ENCODE measurements around the gene ERCC6L.

The ERCC6L gene

DNA sequence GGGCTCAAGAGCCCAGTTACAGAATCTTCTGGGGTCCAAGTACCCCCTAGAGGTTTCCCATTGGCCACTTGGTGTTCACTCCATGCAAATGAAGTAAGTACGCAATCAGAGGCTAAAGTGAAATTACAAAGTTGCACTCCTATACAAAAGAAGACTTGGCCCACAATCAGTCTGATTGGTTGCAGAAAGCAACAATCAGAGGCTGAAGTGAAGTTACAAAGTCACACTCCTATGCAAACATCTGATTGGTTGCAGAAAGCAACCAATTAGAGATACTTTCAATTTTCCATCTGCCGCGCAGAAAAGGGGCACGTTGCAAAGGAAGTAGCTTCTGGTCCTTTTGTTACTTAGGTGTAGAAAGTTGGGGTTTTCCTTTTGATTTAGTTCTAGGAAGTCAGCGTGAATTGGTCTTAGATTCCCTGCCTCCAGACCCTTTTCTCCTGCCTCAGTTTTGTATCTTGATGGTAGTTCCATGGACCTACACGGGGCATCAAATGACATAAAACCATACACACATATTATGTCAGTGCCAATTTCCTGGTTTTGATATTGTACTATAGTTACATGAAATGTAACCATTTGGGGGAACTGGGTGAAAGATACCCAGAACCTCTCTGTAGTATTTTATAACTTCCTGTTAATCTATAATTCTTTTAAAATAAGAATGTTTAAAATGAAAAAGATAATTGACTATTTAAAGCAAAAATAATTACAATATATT lies 69.7 kb downstream of the ERCC6L start:
- no peaks in the 10 kb centered on the region for H3K36me3 ChIP-seq (ENCODE audit: control insufficient read depth, insufficient read depth, low read length)
- no CpG with 5 or more reads among the region's 6 CpGs for WGBS, 2 experiments (ENCODE audit: insufficient coverage in 2 of 2)
- no peaks in the 10 kb centered on the region for H3K9me3 ChIP-seq (ENCODE audit: control insufficient read depth, low read length)
- no peak overlapping the region for H3K27ac ChIP-seq (ENCODE audit: low read depth, low read length, severe bottlenecking)
- no peaks in the 10 kb centered on the region for H3K4me1 ChIP-seq (ENCODE audit: control insufficient read depth, insufficient read depth, low read length, poor library complexity, severe bottlenecking)
- no peak overlapping the region for H3K4me3 ChIP-seq (ENCODE audit: extremely low read depth, insufficient read depth, low read length, poor library complexity, severe bottlenecking)

- Histone ChIP-seq H3K4me3 (ENCODE audit: extremely low read depth, insufficient read depth, low read length, poor library complexity, severe bottlenecking) (no peak overlapping the region), H3K9me3 (ENCODE audit: control insufficient read depth, low read length) (no peaks in the 10 kb centered on the region), H3K36me3 (ENCODE audit: control insufficient read depth, insufficient read depth, low read length) (no peaks in the 10 kb centered on the region), H3K4me1 (ENCODE audit: control insufficient read depth, insufficient read depth, low read length, poor library complexity, severe bottlenecking) (no peaks in the 10 kb centered on the region), H3K27ac (ENCODE audit: low read depth, low read length, severe bottlenecking) (no peak overlapping the region)
- no CpG with 5 or more reads among the region's 4 CpGs for WGBS, 2 experiments (ENCODE audit: insufficient coverage in 2 of 2)
Observed at GRCh38 chrX:72165551-72165950, 73.3 kb downstream of the ERCC6L start.

DNA sequence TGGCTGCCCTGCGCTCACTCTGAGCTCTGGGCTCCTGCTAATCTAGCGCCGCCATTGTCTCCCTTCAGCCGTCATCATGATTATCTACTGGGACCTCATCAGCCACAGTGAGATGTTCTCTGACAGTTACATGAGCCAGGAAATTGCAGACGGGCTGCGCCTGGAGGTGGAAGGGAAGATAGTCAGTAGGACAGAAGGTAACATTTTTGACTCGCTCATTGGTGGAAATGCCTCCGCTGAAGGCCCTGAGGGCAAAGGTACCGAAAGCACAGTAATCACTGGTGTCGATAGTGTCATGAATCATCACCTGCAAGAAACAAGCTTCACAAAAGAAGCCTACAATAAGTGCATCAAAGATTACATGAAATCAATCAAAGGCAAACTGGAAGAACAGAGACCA lies 79.1 kb downstream of the ERCC6L start:
- 94% methylated on average over 3 of the region's 10 CpGs; no CpG with 5 or more reads in 1 of the 2 experiments for WGBS, 2 experiments (ENCODE audit: insufficient coverage in 2 of 2)
- Histone ChIP-seq H3K9me3 (ENCODE audit: control insufficient read depth, low read length) (no peaks in the 10 kb centered on the region), H3K4me1 (ENCODE audit: control insufficient read depth, insufficient read depth, low read length, poor library complexity, severe bottlenecking) (no peaks in the 10 kb centered on the region), H3K36me3 (ENCODE audit: control insufficient read depth, insufficient read depth, low read length) (no peaks in the 10 kb centered on the region), H3K27ac (ENCODE audit: low read depth, low read length, severe bottlenecking) (no peak overlapping the region), H3K4me3 (ENCODE audit: extremely low read depth, insufficient read depth, low read length, poor library complexity, severe bottlenecking) (no peak overlapping the region)

DNA sequence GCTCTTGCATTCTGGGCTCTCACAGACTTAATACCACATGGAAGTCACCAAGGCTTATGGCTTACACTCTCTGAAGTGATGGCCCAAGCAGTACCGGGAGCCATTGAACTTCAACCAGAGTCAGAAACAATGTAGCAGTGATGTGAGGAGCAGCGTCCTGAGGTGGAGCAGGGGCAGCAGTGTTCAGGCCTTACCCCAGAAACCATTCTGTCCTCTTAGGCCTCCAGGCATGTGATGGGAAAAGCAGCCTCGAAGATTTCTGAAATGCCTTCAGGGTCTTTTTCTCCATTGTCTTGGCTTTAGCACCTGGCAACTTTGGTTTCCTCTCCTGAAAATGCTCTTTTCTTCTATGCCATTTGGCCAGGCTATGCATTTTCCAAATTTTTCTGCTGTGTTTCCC lies 80.1 kb downstream of the ERCC6L start:
- 75 to 100% methylated on average over 1 to 2 of the region's 3 CpGs for WGBS, 2 experiments (ENCODE audit: insufficient coverage in 2 of 2)
- Histone ChIP-seq H3K4me1 (ENCODE audit: control insufficient read depth, insufficient read depth, low read length, poor library complexity, severe bottlenecking) (no peaks in the 10 kb centered on the region), H3K36me3 (ENCODE audit: control insufficient read depth, insufficient read depth, low read length) (no peaks in the 10 kb centered on the region), H3K4me3 (ENCODE audit: extremely low read depth, insufficient read depth, low read length, poor library complexity, severe bottlenecking) (no peak overlapping the region), H3K9me3 (ENCODE audit: control insufficient read depth, low read length) (no peaks in the 10 kb centered on the region), H3K27ac (ENCODE audit: low read depth, low read length, severe bottlenecking) (no peak overlapping the region)
